Suprapubic skin (tissue), 3 donors: ENCODE data around the gene C8G.

Source experiments
- CTCF ChIP-seq, 2 donors: fragments of 200-600 bp in 1 of 2; fragments of 450-650 bp in 1 of 2; sonication (generic) in 1 of 2; IDR thresholded peaks; one replicate each; pipeline ENCODE4 v1.5.1; 2016 to 2019; ENCODE audit warnings: antibody characterized with exemption in 2 of 2, mild to moderate bottlenecking in 1 of 2, moderate library complexity in 1 of 2
- POLR2A ChIP-seq, 2 donors: fragments of 450-650 bp; IDR thresholded peaks; one replicate each; pipeline ENCODE4 v1.6.1; 2017; ENCODE audit warnings: antibody characterized with exemption in 2 of 2, mild to moderate bottlenecking in 2 of 2, moderate library complexity in 2 of 2

- no peak for TF ChIP-seq CTCF (IDR thresholded peaks at IDR 0.05)
- TF ChIP-seq POLR2A (IDR thresholded peaks at IDR 0.05): no peak
Measured at GRCh38 chr9:136981588-136982231, 36.7 kb downstream of the C8G start.
